BE2C (cell line): ENCODE measurements around the gene LRMDA. TPM values are rescaled to one million over a fixed set of nuclear protein-coding genes. Genes with fewer than 3 reads are reported as not detected.

ENCODE experiments used
- DNase-seq: peaks from one replicate; pipeline ENCODE4 v3.0.0-alpha.2; 2020
- H3K27me3 ChIP-seq: fragments of 250-450 bp; sonication (Bioruptor Pico); 2 replicates; pipeline ENCODE4 v1.5.1; 2020; ENCODE audit warnings: mild to moderate bottlenecking
- H3K36me3 ChIP-seq: fragments of 250-450 bp; sonication (Bioruptor Pico); 2 replicates; pipeline ENCODE4 v1.5.1; 2020; ENCODE audit warnings: mild to moderate bottlenecking
- H3K4me1 ChIP-seq: fragments of 250-450 bp; sonication (Bioruptor Pico); 2 replicates; pipeline ENCODE4 v1.5.1; 2020
- H3K4me3 ChIP-seq: 2 replicates; pipeline ENCODE4 v1.5.1; 2011; ENCODE audit warnings: low read depth, low read length
- H3K9me3 ChIP-seq: fragments of 250-450 bp; sonication (Bioruptor Pico); 2 replicates; pipeline ENCODE4 v1.5.1; 2020
- CTCF ChIP-seq: IDR thresholded peaks from 2 replicates; pipeline ENCODE4 v1.5.1; 2012; ENCODE audit warnings: mild to moderate bottlenecking, low read depth, low read length
- polyA plus RNA-seq: library from polyadenylated mRNA; unstranded; fragments of >200 nt; gene quantifications from one replicate; pipeline ENCODE4 v1.2.1, GENCODE V29; 2012; ENCODE audit warnings: low read depth, missing spikeins; ENCODE audit not compliant: insufficient read length, insufficient read depth

The LRMDA gene
- 1.4 TPM for polyA plus RNA-seq

GRCh38 chr10:75431180-75432111 lies at the start of gene LRMDA:
Gene LRMDA (plus strand): TSS chr10:75431624.
- H3K4me3 ChIP-seq, result no peak within 1 kb of the TSS

GRCh38 chr10:75386128-75386527 lies 45.3 kb upstream of the LRMDA start:
- Histone ChIP-seq H3K36me3 (no peaks in the 10 kb centered on the region), H3K4me3 (no peak overlapping the region), H3K4me1 (no peaks in the 10 kb centered on the region), H3K27me3 (no peaks in the 10 kb centered on the region), H3K9me3 (no peaks in the 10 kb centered on the region)
- DNase-seq, result no peak
- TF ChIP-seq CTCF, result no peak

More at GRCh38 chr10:75431180-75432111, at the start of gene LRMDA:
- Histone ChIP-seq H3K4me1 (no peaks in the 10 kb centered on the region), H3K36me3 (no peaks in the 10 kb centered on the region), H3K9me3 (no peaks in the 10 kb centered on the region), H3K27me3 (no peaks in the 10 kb centered on the region)
- no peak for TF ChIP-seq CTCF
- DNase-seq, result no peak

- DNase-seq, result no peak
- H3K36me3 ChIP-seq, result no peaks in the 10 kb centered on the region
- no peak overlapping the region for H3K4me3 ChIP-seq
- no peaks in the 10 kb centered on the region for H3K4me1 ChIP-seq
- no peaks in the 10 kb centered on the region for H3K27me3 ChIP-seq
- no peak for TF ChIP-seq CTCF
- no peaks in the 10 kb centered on the region for H3K9me3 ChIP-seq
Observed at GRCh38 chr10:75388082-75388481, 43.3 kb upstream of the LRMDA start.

- Histone ChIP-seq H3K9me3 (no peaks in the 10 kb centered on the region), H3K27me3 (no peaks in the 10 kb centered on the region), H3K4me1 (no peaks in the 10 kb centered on the region), H3K4me3 (no peak overlapping the region), H3K36me3 (no peaks in the 10 kb centered on the region)
- DNase-seq, result no peak
- TF ChIP-seq CTCF, result no peak
Observed at GRCh38 chr10:75390178-75390577, 41.2 kb upstream of the LRMDA start.

- no peak for TF ChIP-seq CTCF
- no peaks in the 10 kb centered on the region for H3K27me3 ChIP-seq
- no peaks in the 10 kb centered on the region for H3K9me3 ChIP-seq
- H3K36me3 ChIP-seq, result no peaks in the 10 kb centered on the region
- DNase-seq, result no peak
- H3K4me3 ChIP-seq, result no peak overlapping the region
- H3K4me1 ChIP-seq, result no peaks in the 10 kb centered on the region
Observed at GRCh38 chr10:75392271-75392670, 39.2 kb upstream of the LRMDA start.

- no peaks in the 10 kb centered on the region for H3K36me3 ChIP-seq
- no peaks in the 10 kb centered on the region for H3K27me3 ChIP-seq
- TF ChIP-seq CTCF, result no peak
- no peak overlapping the region for H3K4me3 ChIP-seq
- no peaks in the 10 kb centered on the region for H3K4me1 ChIP-seq
- DNase-seq, result no peak
- no peaks in the 10 kb centered on the region for H3K9me3 ChIP-seq
Observed at GRCh38 chr10:75392744-75393143, 38.7 kb upstream of the LRMDA start.
